KG1 (cell line): ENCODE measurements around the gene YWHAG.
A peak's percentile ranks its signal among the peaks of the same experiment; 100 is the strongest.
"Not testable (repeated sequence)": the region's sequence is repeated elsewhere in the genome, so short reads cannot be mapped to it uniquely, and the experiment has no call there.

Experiments
- DNase-seq: peaks from one replicate; lab custom pipeline; 2025; lab: John Stamatoyannopoulos, UW

Gene YWHAG

GRCh38 chr7:76347710-76348109 lies 11.1 kb downstream of the YWHAG start:
- DNase-seq: no peak

- no peak for DNase-seq
These were observed 12.0 kb downstream of the YWHAG start for GRCh38 chr7:76346778-76347177.

GRCh38 chr7:76346097-76346496 lies 12.7 kb downstream of the YWHAG start:
- DNase-seq: no peak

GRCh38 chr7:76343931-76344321 lies 14.9 kb downstream of the YWHAG start:
- no peak for DNase-seq

GRCh38 chr7:76343294-76343930 lies 15.4 kb downstream of the YWHAG start:
- no peak for DNase-seq

- no peak for DNase-seq
These were observed 16.6 kb downstream of the YWHAG start for GRCh38 chr7:76342222-76342621.

GRCh38 chr7:76340617-76341131 lies 18.1 kb downstream of the YWHAG start:
- no peak for DNase-seq

GRCh38 chr7:76338298-76339084 lies 20.3 kb downstream of the YWHAG start:
- DNase-seq: no peak

GRCh38 chr7:76337147-76337546 lies 21.6 kb downstream of the YWHAG start:
- DNase-seq: no peak

GRCh38 chr7:76336094-76336493 lies 22.7 kb downstream of the YWHAG start:
- no peak for DNase-seq

- DNase-seq: not testable (repeated sequence)
These were observed 23.4 kb downstream of the YWHAG start for GRCh38 chr7:76335417-76335816.

- no peak for DNase-seq
These were observed 24.3 kb downstream of the YWHAG start for GRCh38 chr7:76334320-76334967.

- DNase-seq: no peak
These were observed 25.2 kb downstream of the YWHAG start for GRCh38 chr7:76333511-76334101.

GRCh38 chr7:76332078-76332477 lies 26.7 kb downstream of the YWHAG start:
- DNase-seq: no peak

GRCh38 chr7:76330673-76331072 lies 28.1 kb downstream of the YWHAG start:
- DNase-seq: no peak

GRCh38 chr7:76330261-76330660 lies 28.5 kb downstream of the YWHAG start:
- no peak for DNase-seq

- DNase-seq: no peak
These were observed 29.3 kb downstream of the YWHAG start for GRCh38 chr7:76329479-76329878.

- DNase-seq: no peak
These were observed 30.4 kb downstream of the YWHAG start for GRCh38 chr7:76328389-76328788.

GRCh38 chr7:76327610-76328009 lies 31.2 kb downstream of the YWHAG start:
- peak; percentile 78 for DNase-seq

- DNase-seq: no peak
These were observed 32.1 kb downstream of the YWHAG start for GRCh38 chr7:76326646-76327233.

GRCh38 chr7:76325811-76326210 lies 33.0 kb downstream of the YWHAG start:
- no peak for DNase-seq

- DNase-seq: no peak
These were observed 33.7 kb downstream of the YWHAG start for GRCh38 chr7:76325092-76325491.
